HUDEP-2 (cell line): ENCODE data around the gene FOXD1.

Experiments
- DNase-seq, 76 experiments: peaks; one replicate each; lab custom pipeline; 2025; ENCODE audit not compliant: unreplicated experiment in 76 of 76; lab: John Stamatoyannopoulos, UW

FOXD1 gene

GRCh38 chr5:73442231-73442811, 6.3 kb downstream of the FOXD1 start:
- no peak for DNase-seq

- no peak for DNase-seq
Measured at GRCh38 chr5:73441378-73441777, 7.2 kb downstream of the FOXD1 start.

GRCh38 chr5:73440262-73440661, 8.3 kb downstream of the FOXD1 start:
- no peak for DNase-seq

GRCh38 chr5:73438645-73439470, 9.7 kb downstream of the FOXD1 start:
- DNase-seq = no peak

GRCh38 chr5:73437777-73438644, 10.6 kb downstream of the FOXD1 start:
- DNase-seq = no peak

- DNase-seq = peak in 1 of 76 experiments; percentile 17
Measured at GRCh38 chr5:73437101-73437776, 11.3 kb downstream of the FOXD1 start.

- DNase-seq = no peak
Measured at GRCh38 chr5:73436535-73437100, 12.0 kb downstream of the FOXD1 start.

GRCh38 chr5:73435759-73436534, 12.6 kb downstream of the FOXD1 start:
- no peak for DNase-seq

- no peak for DNase-seq
Measured at GRCh38 chr5:73434907-73435306, 13.7 kb downstream of the FOXD1 start.

- DNase-seq = no peak
Measured at GRCh38 chr5:73434461-73434860, 14.1 kb downstream of the FOXD1 start.

GRCh38 chr5:73433982-73434342, 14.6 kb downstream of the FOXD1 start:
- DNase-seq = no peak

- DNase-seq = no peak
Measured at GRCh38 chr5:73433272-73433981, 15.2 kb downstream of the FOXD1 start.

- no peak for DNase-seq
Measured at GRCh38 chr5:73431204-73431851, 17.2 kb downstream of the FOXD1 start.

- no peak for DNase-seq
Measured at GRCh38 chr5:73426034-73426433, 22.5 kb downstream of the FOXD1 start.

GRCh38 chr5:73424556-73424977, 24.0 kb downstream of the FOXD1 start:
- DNase-seq = no peak

- DNase-seq = no peak
Measured at GRCh38 chr5:73422164-73422563, 26.4 kb downstream of the FOXD1 start.

GRCh38 chr5:73420666-73421065, 27.9 kb downstream of the FOXD1 start:
- no peak for DNase-seq

- DNase-seq = no peak
Measured at GRCh38 chr5:73419465-73420390, 28.8 kb downstream of the FOXD1 start.
